K562 (cell line): Measurements from ENCODE around the gene LUZP1. TPM values are rescaled to one million over a fixed set of nuclear protein-coding genes. Genes with fewer than 3 reads are reported as not detected.

Experiments used
- ATAC-seq: fragments of 200-7000 bp; cut with Tn5 transposase; 3 replicates; pipeline ENCODE4 v1.9.1; 2020; ENCODE audit warnings: moderate library complexity
- BruUV-seq: library from RNA; stranded (reverse); fragments of 400-500 nt; replicated peaks from 2 replicates; lab custom pipeline; 2021; lab: Mats Ljungman, UMichigan
- CTCF ChIA-PET: fragments of 300-600 bp; formaldehyde crosslinking; extraction: SDS; loops from one replicate; lab custom pipeline; 2021; ENCODE audit warnings: low intra/inter-chr PET ratio; lab: Yijun Ruan, JAX
- POLR2A ChIA-PET: fragments of 300-600, 350-650 bp; sonication (Branson Sonifier 250); formaldehyde crosslinking; extraction: SDS; loops from one replicate; lab custom pipeline; 2021; ENCODE audit warnings: antibody characterized with exemption, inconsistent platforms; lab: Yijun Ruan, JAX
- DNase-seq, 4 experiments: peaks; one replicate each; pipeline versions ENCODE4 v3.0.0 to v3.0.0-alpha.2; 2011 to 2018; ENCODE audit warnings: low spot score in 3 of 4, mixed read lengths in 3 of 4; ENCODE audit errors: extremely low read depth in 1 of 4
- FAIRE-seq: peaks from 2 replicates; lab custom pipeline; 2011; peaks lifted over from hg19 to GRCh38; lab: Jason Lieb, UNC
- H2AFZ ChIP-seq: 2 replicates; pipeline ENCODE4 v1.6.0; 2011; ENCODE audit warnings: low read depth, low read length, control low read depth, inconsistent platforms
- H3K27ac ChIP-seq: fragments of 200-600 bp; 3 replicates; pipeline ENCODE4 v1.8.0; 2011; ENCODE audit warnings: low read depth, mild to moderate bottlenecking, control low read depth, inconsistent platforms, low read length, moderate library complexity, mixed read lengths; ENCODE audit errors: extremely low read depth
- H3K27me3 ChIP-seq, 2 experiments: fragments of 300-600 bp in 1 of 2; 2 replicates in 1 of 2; 3 replicates in 1 of 2; pipeline versions ENCODE4 v1.6.0 to v1.8.0; 2011; ENCODE audit warnings: inconsistent platforms in 2 of 2, low read length in 2 of 2, mild to moderate bottlenecking in 1 of 2, mixed read lengths in 1 of 2, moderate library complexity in 1 of 2; ENCODE audit not compliant: control insufficient read depth in 2 of 2, insufficient read depth in 2 of 2
- H3K36me3 ChIP-seq: fragments of 300-600 bp; 3 replicates; pipeline ENCODE4 v1.8.0; 2011; ENCODE audit warnings: mild to moderate bottlenecking, low read length, inconsistent platforms; ENCODE audit not compliant: control insufficient read depth, insufficient read depth
- H3K4me1 ChIP-seq, 2 experiments: fragments of 200-600 bp in 1 of 2; replicated peaks in 1 of 2; 2 replicates in 1 of 2; 3 replicates in 1 of 2; pipeline versions ENCODE4 v1.5.1 to v1.8.0; 2011; ENCODE audit warnings: inconsistent platforms in 2 of 2, low read length in 2 of 2, mild to moderate bottlenecking in 1 of 2, mixed read lengths in 1 of 2, moderate library complexity in 1 of 2; ENCODE audit not compliant: control insufficient read depth in 2 of 2, insufficient read depth in 2 of 2
- H3K4me2 ChIP-seq: 2 replicates; pipeline ENCODE4 v1.6.1; 2011; ENCODE audit warnings: low read length, control low read depth, inconsistent platforms, mixed read lengths; ENCODE audit not compliant: insufficient read depth
- H3K4me3 ChIP-seq: fragments of 200-600 bp; sonication (generic), shearing (Covaris generic); 2 replicates; pipeline ENCODE4 v1.5.1; 2016; ENCODE audit warnings: control low read depth, inconsistent platforms
- H3K79me2 ChIP-seq: fragments of 200-600 bp; 3 replicates; pipeline ENCODE4 v1.8.0; 2011; ENCODE audit warnings: low read length, inconsistent platforms; ENCODE audit not compliant: control insufficient read depth, insufficient read depth
- H3K9ac ChIP-seq, 2 experiments: 2 replicates each; pipeline versions ENCODE4 v1.6.0 to v1.6.1; 2011; ENCODE audit warnings: low read depth in 2 of 2, low read length in 2 of 2, control low read depth in 1 of 2, inconsistent platforms in 1 of 2, mild to moderate bottlenecking in 1 of 2, mixed read lengths in 1 of 2; ENCODE audit not compliant: insufficient read depth in 1 of 2
- H3K9me1 ChIP-seq: one replicate; pipeline ENCODE4 v1.6.0; 2011; ENCODE audit warnings: inconsistent platforms, mild to moderate bottlenecking, low read length, moderate library complexity; ENCODE audit not compliant: control insufficient read depth, insufficient read depth
- H3K9me3 ChIP-seq: replicated peaks from 2 replicates; pipeline ENCODE4 v1.5.1; 2011; ENCODE audit warnings: low read depth, low read length, inconsistent platforms; ENCODE audit not compliant: control insufficient read depth, insufficient read depth
- H4K20me1 ChIP-seq: replicated peaks from 2 replicates; pipeline ENCODE4 v1.6.1; 2011; ENCODE audit warnings: low read length, inconsistent platforms, mixed read lengths; ENCODE audit not compliant: control insufficient read depth, insufficient read depth
- CHAMP1 ChIP-seq: fragments of 450-650 bp; IDR thresholded peaks from 2 replicates; pipeline ENCODE4 v1.6.1; 2016; ENCODE audit warnings: mild to moderate bottlenecking
- ESRRB ChIP-seq: fragments of 250-450 bp; sonication (Bioruptor Pico); IDR thresholded peaks from 2 replicates; pipeline ENCODE4 v1.5.0; 2020; ENCODE audit warnings: mild to moderate bottlenecking, moderate library complexity, borderline replicate concordance
- HBP1 ChIP-seq: fragments of 450-650 bp; formaldehyde crosslinking; IDR thresholded peaks from 2 replicates; pipeline ENCODE4 v1.4.0; 2022; ENCODE audit warnings: missing genetic modification characterization
- HDAC2 ChIP-seq: fragments of 450-650 bp; IDR thresholded peaks from 2 replicates; pipeline ENCODE4 v1.6.1; 2016; ENCODE audit warnings: mild to moderate bottlenecking
- HNRNPH1 ChIP-seq: fragments of 200-400 bp; formaldehyde crosslinking; optimal IDR thresholded peaks from 2 replicates; pipeline ENCODE3; 2017; ENCODE audit warnings: low read depth, mild to moderate bottlenecking, low read length, moderate library complexity
- XRCC5 ChIP-seq: fragments of 200-400 bp; formaldehyde crosslinking; IDR thresholded peaks from 2 replicates; pipeline ENCODE4 v1.6.1; 2017; ENCODE audit warnings: low read depth, mild to moderate bottlenecking, low read length
- ZNF592 ChIP-seq: fragments of 450-650 bp; IDR thresholded peaks from 2 replicates; pipeline ENCODE4 v1.6.1; 2017; ENCODE audit warnings: antibody characterized with exemption, mild to moderate bottlenecking
- WGBS: fragments of 100-300 bp; shearing (Covaris generic); methylation state at CpG from one replicate; pipeline ENCODE4 v1.1.6; 2016; ENCODE audit warnings: low coverage, mixed read lengths; ENCODE audit not compliant: insufficient coverage; ENCODE audit errors: missing lambda C conversion rate; 5-methylcytosine and 5-hydroxymethylcytosine counted together
- in situ Hi-C: fragments of 300-500 bp; cut with MboI; formaldehyde crosslinking; loops from 4 replicates; pipeline ENCODE4 v1.15.0; 2018; ENCODE audit warnings: inconsistent platforms, mixed read lengths
- intact Hi-C: fragments of 100-400 bp; cut with micrococcal nuclease; formaldehyde crosslinking; loops from 2 replicates; pipeline ENCODE4 v1.14.2; 2022
- polyA plus RNA-seq, 8 experiments: library from polyadenylated mRNA; depleted of rRNA in 4 of 8; stranded (reverse) in 5 of 8; unstranded in 3 of 8; fragments of >200 nt; fragmentation: Nextera tagmentation in 2 of 8; fragmentation: Illumina TruSeq in 1 of 8; extraction: Ambion mirVana in 2 of 8; extraction: Trizol in 1 of 8; gene quantifications; 2 replicates each; pipeline versions ENCODE4 v1.2.1 to v1.2.3, GENCODE V29; 2011 to 2014; ENCODE audit warnings: inconsistent platforms in 1 of 8, missing spikeins in 1 of 8
- total RNA-seq, 7 experiments: library from RNA; depleted of rRNA in 6 of 7; stranded (reverse); fragments of >200 nt in 6 of 7; fragmentation: Illumina TruSeq in 2 of 7; extraction: Trizol in 2 of 7; gene quantifications; 2 replicates each; pipeline versions ENCODE4 v1.2.1 to v1.2.3, GENCODE V29; 2011 to 2021; ENCODE audit warnings: low replicate concordance in 1 of 7

The LUZP1 gene
- total and polyA plus RNA-seq, 9 of the 15 experiments (the other 6 are each of a cell fraction or from before 2014, with no cell fraction given) = 6.5 to 19.1 (median 12.4) TPM

GRCh38 chr1:23123528-23123927 is 45.1 kb downstream of the LUZP1 start (continued):
- no peak for TF ChIP-seq ZNF592
- no peak for TF ChIP-seq XRCC5
- no peak for TF ChIP-seq CHAMP1
- TF ChIP-seq HDAC2 = no peak

GRCh38 chr1:23122796-23123195 is 45.9 kb downstream of the LUZP1 start:
- Histone ChIP-seq H3K36me3 (no peaks in the 10 kb centered on the region), H2AFZ (no peak overlapping the region), H3K27ac (no peak overlapping the region), H3K9ac (no peak overlapping the region), H4K20me1 (no peaks in the 10 kb centered on the region), H3K9me3 (no peaks in the 10 kb centered on the region), H3K27me3 (no peaks in the 10 kb centered on the region), H3K4me2 (no peak overlapping the region), H3K79me2 (peaks cover 53% of the 10 kb centered on the region), H3K9me1 (no peaks in the 10 kb centered on the region), H3K4me3 (no peak overlapping the region), H3K4me1 (peaks cover 14 to 37% of the 10 kb centered on the region in 2 experiments)
- intact Hi-C loops = no loop called here
- ATAC-seq = no peak
- no TSS peak for BruUV-seq
- no peak for FAIRE-seq
- in situ Hi-C loops = no loop called here
- TF ChIP-seq ESRRB (CRISPR knock-in tag) (0 out of 2 replicates have a peak, but pooled peaks have one; percentile 48), HNRNPH1 (no peak), HBP1 (CRISPR knock-in tag) (no peak)
- CTCF ChIA-PET = no interaction called here
- DNase-seq = no peak
- POLR2A ChIA-PET = interaction anchor here (1.2 to 3.2 kb wide), 3 partner anchors 10 to 105 kb away, joined by 3 to 13 read pairs (median 6); no protein-coding TSS in a partner anchor
- 47% methylated on average over 4 of the region's 4 CpGs for WGBS
